Thymus (tissue), 11 donors: ENCODE data around the gene ZBTB44. TPM values are rescaled to one million over a fixed set of nuclear protein-coding genes. Genes with fewer than 3 reads are reported as not detected.
"Not testable (repeated sequence)": the region's sequence is repeated elsewhere in the genome, so short reads cannot be mapped to it uniquely, and the experiment has no call there.

Source experiments
- DNase-seq, 9 donors: peaks; one replicate each; pipeline ENCODE4 v3.0.0-alpha.2; 2013; ENCODE audit warnings: low spot score in 9 of 9, low read depth in 6 of 9, missing footprints in 1 of 9
- H3K27ac ChIP-seq, 2 donors: one replicate each; pipeline ENCODE4 v1.5.1; 2013; ENCODE audit warnings: control low read depth in 1 of 2, low read depth in 1 of 2, low read length in 1 of 2, mild to moderate bottlenecking in 1 of 2, moderate library complexity in 1 of 2
- H3K27me3 ChIP-seq, 2 donors: one replicate each; pipeline ENCODE4 v1.5.1; 2013; ENCODE audit warnings: low read length in 1 of 2; ENCODE audit not compliant: control insufficient read depth in 2 of 2, insufficient read depth in 1 of 2
- H3K36me3 ChIP-seq, 2 donors: one replicate each; pipeline ENCODE4 v1.5.1; 2013; ENCODE audit warnings: low read length in 1 of 2, mild to moderate bottlenecking in 1 of 2, moderate library complexity in 1 of 2; ENCODE audit not compliant: control insufficient read depth in 2 of 2, insufficient read depth in 2 of 2
- H3K4me1 ChIP-seq, 2 donors: one replicate each; pipeline ENCODE4 v1.5.1; 2013; ENCODE audit warnings: low read length in 2 of 2; ENCODE audit not compliant: control insufficient read depth in 2 of 2, insufficient read depth in 2 of 2
- H3K4me3 ChIP-seq, 2 donors: one replicate each; pipeline ENCODE4 v1.5.1; 2013; ENCODE audit warnings: low read length in 2 of 2, control low read depth in 1 of 2, mild to moderate bottlenecking in 1 of 2
- H3K9me3 ChIP-seq, 2 donors: one replicate each; pipeline ENCODE4 v1.5.1; 2013; ENCODE audit warnings: low read length in 1 of 2, mild to moderate bottlenecking in 1 of 2; ENCODE audit not compliant: control insufficient read depth in 2 of 2, insufficient read depth in 1 of 2
- WGBS: extraction: QIAGEN DNeasy Blood & Tissue Kit; methylation state at CpG from one replicate; pipeline ENCODE4 v1.1.7; 2013; 5-methylcytosine and 5-hydroxymethylcytosine counted together
- polyA plus RNA-seq: library from polyadenylated mRNA; stranded (reverse); fragments of 200-250 nt; gene quantifications from one replicate; pipeline ENCODE4 v1.2.3, GENCODE V29; 2013
- total RNA-seq: library from RNA; stranded (reverse); fragments of 120-200 nt; gene quantifications from one replicate; pipeline ENCODE4 v1.2.4, GENCODE V29; 2013
- donor health status: healthy.

Gene ZBTB44
- total and polyA plus RNA-seq, 2 donors, result 31.1 to 47.8 TPM

DNA sequence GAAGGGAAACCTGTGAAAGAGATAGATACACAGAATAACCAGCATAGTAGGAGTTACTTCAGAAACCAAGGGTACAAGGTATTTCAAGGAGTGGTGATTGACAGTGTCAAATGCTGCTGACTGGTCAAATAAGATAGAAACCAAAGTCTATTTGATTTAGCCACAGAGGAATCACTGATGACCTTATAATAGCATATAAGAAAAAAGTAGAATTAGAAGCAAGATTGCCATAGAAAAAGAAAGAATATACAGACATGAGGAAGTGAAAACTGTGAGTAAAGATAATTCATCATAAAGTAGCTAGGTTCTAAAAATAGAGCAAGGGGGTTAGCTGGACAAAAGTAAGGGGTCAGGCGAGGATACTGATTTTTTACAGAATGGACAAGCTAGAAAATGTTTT, 14.2 kb downstream of the ZBTB44 start:
- no peaks in the 10 kb centered on the region for H3K4me1 ChIP-seq
- no peak for DNase-seq
- H3K27ac ChIP-seq, result no peak overlapping the region
- H3K27me3 ChIP-seq, result no peaks in the 10 kb centered on the region
- H3K36me3 ChIP-seq, result peaks cover 3 to 11% of the 10 kb centered on the region in 2 donors
- 78% methylated on average over 1 of the region's 1 CpG for WGBS
- H3K4me3 ChIP-seq, result no peak overlapping the region
- H3K9me3 ChIP-seq, result no peaks in the 10 kb centered on the region

DNA sequence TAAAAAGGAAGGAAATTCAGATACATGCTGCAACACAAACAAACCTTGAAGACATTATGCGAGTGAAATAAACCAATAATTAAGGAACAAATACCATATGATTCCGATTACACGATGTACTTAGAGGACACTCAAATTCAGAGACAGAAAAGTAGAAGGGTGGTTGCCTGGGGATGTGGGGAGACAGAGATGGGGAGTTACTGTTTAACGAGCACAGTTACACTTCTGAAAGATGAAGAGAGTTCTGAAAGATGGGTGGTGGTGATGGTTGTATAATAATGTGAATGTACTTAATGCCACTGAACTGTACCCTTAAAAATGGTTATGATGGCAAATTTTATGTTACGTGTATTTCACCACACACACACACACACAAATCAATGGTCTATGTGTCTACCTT, 14.7 kb downstream of the ZBTB44 start:
- WGBS, result 98% methylated on average over 5 of the region's 5 CpGs
- peaks cover 3 to 11% of the 10 kb centered on the region in 2 donors for H3K36me3 ChIP-seq
- no peaks in the 10 kb centered on the region for H3K4me1 ChIP-seq
- no peak overlapping the region for H3K27ac ChIP-seq
- H3K4me3 ChIP-seq, result no peak overlapping the region
- no peaks in the 10 kb centered on the region for H3K27me3 ChIP-seq
- no peaks in the 10 kb centered on the region for H3K9me3 ChIP-seq
- DNase-seq, result no peak

DNA sequence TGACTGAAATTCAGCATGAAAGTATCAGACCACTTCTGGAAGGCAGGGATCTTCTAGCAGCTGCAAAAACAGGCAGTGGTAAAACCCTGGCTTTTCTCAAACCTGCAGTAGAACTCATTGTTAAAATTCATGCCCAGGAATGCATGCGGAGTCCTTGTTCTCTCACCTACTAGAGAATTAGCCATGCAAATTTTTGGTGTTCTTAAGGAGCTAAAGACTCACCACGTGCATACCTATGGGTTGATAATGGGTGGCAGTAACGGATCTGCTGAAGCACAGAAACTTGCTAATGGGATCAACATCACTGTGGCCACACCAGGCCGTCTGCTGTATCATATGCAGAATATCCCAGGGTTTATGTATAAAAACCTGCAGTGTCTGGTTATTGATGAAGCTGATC, 19.1 kb downstream of the ZBTB44 start:
- no peak for DNase-seq
- no peaks in the 10 kb centered on the region for H3K27me3 ChIP-seq
- no peaks in the 10 kb centered on the region for H3K4me1 ChIP-seq
- H3K9me3 ChIP-seq, result no peaks in the 10 kb centered on the region
- peaks cover 0 to 4% of the 10 kb centered on the region in 2 donors for H3K36me3 ChIP-seq
- no peak overlapping the region for H3K27ac ChIP-seq
- 97% methylated on average over 4 of the region's 4 CpGs for WGBS
- H3K4me3 ChIP-seq, result no peak overlapping the region

DNA sequence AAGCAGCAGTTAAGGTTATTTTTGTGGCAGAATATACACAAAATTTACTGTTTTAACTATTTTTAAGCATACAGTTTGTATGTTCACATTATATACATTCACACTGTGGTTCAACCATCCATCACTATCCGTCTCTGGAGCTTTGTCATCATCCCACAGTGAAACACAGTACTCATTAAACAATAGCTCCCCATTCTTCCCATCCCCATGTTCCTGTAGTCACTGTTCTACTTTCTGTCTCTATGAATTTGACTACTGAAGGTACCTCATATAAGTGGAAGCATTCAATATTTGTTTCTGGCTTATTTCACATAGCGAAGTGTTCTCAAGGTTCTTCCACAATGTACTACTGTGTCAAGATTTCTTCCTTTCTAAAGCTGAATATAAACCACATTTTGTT, 32.6 kb downstream of the ZBTB44 start:
- no peak overlapping the region for H3K4me3 ChIP-seq
- no peaks in the 10 kb centered on the region for H3K9me3 ChIP-seq
- no peaks in the 10 kb centered on the region for H3K27me3 ChIP-seq
- H3K4me1 ChIP-seq, result no peaks in the 10 kb centered on the region
- H3K27ac ChIP-seq, result no peak overlapping the region
- DNase-seq, result no peak
- WGBS, result 98% methylated on average over 2 of the region's 2 CpGs
- H3K36me3 ChIP-seq, result peaks cover 0 to 4% of the 10 kb centered on the region in 2 donors

DNA sequence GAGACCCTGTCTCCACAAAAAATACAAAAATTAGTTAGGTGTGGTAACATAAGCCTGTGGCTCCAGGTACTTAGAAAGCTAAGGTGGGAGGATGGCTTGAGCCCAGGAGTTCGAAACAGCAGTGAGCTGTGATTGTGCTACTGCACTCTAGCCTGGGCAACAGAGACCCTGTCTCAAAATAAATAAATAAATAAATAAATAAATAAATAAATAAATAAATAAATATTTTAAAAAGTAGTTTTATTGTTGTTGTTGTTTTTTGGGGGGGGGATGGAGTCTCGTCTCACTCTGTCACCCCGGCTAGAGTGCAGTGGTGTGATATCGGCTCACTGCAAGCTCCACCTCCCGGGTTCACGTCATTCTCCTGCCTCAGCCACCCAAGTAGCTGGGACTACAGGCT, 33.4 kb downstream of the ZBTB44 start:
- WGBS, result over 99% methylated on average over 6 of the region's 6 CpGs
- not testable (repeated sequence) for H3K9me3 ChIP-seq, DNase-seq, H3K4me3 ChIP-seq, H3K4me1 ChIP-seq, H3K27ac ChIP-seq, H3K27me3 ChIP-seq, H3K36me3 ChIP-seq

DNA sequence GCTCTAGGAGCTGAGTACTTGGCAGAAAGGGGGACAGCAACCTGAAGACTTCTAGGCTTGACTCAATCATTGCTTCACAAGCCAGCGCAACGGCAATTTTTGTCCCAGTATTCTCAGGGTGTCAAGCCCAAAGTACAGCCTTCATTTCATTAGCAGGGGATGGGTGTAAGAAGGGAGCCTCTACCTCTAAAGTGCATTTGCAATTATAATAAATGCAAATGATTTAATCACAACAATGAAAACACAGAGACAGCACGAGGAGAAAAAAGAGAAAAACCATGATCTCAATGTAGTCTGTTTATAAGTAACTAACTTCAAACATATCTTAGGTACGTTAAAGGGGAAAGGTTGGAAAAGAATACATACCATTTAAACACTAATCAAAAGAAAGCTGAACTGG, 34.7 kb downstream of the ZBTB44 start:
- Histone ChIP-seq H3K36me3 (no peaks in the 10 kb centered on the region), H3K4me1 (no peaks in the 10 kb centered on the region), H3K4me3 (no peak overlapping the region), H3K9me3 (no peaks in the 10 kb centered on the region), H3K27me3 (no peaks in the 10 kb centered on the region), H3K27ac (no peak overlapping the region)
- 98% methylated on average over 4 of the region's 4 CpGs for WGBS
- no peak for DNase-seq

DNA sequence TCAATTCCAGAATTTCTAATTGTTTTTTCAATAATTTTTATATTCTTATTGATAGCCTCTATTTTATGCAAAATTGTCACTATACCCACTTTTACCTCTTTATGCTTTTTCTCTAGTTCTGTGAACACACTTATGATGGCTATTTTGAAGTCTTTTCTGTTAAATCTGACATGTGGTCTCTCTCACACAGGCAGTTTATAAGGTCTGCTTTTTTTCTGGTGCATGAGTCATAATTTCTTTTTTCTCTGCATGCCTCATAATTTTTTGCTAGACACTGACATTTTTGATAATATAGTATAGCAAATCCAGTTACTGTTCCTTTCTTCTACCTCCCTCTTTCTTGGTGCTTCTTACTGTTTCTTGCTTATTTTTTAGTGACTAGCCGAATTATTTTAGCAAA, 36.0 kb downstream of the ZBTB44 start:
- Histone ChIP-seq H3K4me3 (no peak overlapping the region), H3K27me3 (no peaks in the 10 kb centered on the region), H3K9me3 (no peaks in the 10 kb centered on the region), H3K36me3 (no peaks in the 10 kb centered on the region), H3K27ac (no peak overlapping the region), H3K4me1 (no peaks in the 10 kb centered on the region)
- DNase-seq, result no peak
- WGBS, result 98% methylated on average over 1 of the region's 1 CpG

DNA sequence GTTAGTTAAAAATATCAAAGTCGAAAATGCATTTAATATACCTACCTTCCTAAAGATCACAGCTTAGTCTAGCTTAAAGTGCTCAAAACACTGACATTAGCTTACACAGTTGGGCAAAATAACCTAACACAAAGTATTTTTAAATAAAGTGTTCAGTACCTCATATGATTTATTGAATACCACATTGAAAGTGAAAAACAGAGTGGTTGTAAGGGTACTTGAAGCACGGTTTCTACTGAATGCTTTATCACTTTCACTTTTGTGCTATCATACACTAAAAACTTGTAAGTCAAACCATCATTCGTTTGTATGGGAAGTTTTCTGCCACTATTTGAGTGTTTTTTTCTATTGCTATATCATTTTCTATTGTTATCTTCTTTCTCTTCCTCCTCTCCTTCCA, 36.6 kb downstream of the ZBTB44 start:
- no peak overlapping the region for H3K27ac ChIP-seq
- 98% methylated on average over 3 of the region's 3 CpGs for WGBS
- H3K36me3 ChIP-seq, result no peaks in the 10 kb centered on the region
- H3K9me3 ChIP-seq, result no peaks in the 10 kb centered on the region
- no peak overlapping the region for H3K4me3 ChIP-seq
- H3K27me3 ChIP-seq, result no peaks in the 10 kb centered on the region
- no peak for DNase-seq
- no peaks in the 10 kb centered on the region for H3K4me1 ChIP-seq

DNA sequence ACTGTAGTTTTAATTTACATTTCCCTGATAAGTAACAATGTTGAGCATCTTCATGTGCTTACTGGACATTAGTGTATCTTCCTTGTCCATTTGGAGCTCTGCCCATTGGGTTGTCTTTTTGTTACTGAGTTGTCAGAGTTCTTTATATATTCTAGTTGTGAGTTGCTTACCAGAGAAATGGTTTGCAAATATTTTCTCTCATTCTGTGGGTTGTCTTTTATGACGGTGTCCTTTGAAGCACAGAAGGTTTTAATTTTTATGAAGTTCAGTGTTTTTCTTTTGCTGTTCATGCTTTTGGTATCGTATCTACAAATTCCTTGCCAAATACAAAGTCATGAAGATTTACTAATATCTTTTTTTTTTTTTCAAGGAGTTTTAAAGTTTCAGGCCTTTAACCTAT, 42.4 kb downstream of the ZBTB44 start:
- 69% methylated on average over 2 of the region's 2 CpGs for WGBS

DNA sequence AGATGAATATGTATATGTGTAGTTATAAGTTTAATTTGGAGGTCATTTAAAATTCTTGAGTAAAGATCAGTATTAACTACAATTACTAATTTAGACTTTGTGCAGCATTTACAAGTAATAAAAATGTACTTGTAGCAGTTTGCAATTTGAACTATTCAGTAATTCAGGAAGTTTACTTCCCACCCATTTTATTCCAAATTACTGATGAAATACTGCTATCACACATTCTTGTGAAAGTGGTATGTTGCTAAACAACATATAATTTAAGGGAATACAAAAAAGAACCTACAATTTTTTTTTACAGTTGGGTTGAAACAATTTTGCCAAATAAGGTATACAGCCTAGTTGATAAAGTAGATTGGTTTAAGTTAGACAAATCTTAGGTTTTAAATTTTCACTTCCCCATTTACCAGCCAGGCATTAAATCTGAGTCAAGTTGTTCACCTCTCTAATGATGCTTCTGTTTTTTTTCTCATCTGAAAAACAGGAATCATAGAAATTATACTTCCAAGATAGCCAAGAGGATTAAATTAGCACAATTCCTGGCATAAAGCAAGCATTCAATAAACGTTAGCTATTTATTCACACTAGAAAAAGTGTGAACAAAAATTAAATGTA, 45.3 kb downstream of the ZBTB44 start:
- WGBS, result 75% methylated on average over 1 of the region's 1 CpG
- Histone ChIP-seq H3K4me1 (no peaks in the 10 kb centered on the region), H3K9me3 (no peaks in the 10 kb centered on the region), H3K27ac (no peak overlapping the region), H3K36me3 (peaks cover 0 to 14% of the 10 kb centered on the region in 2 donors), H3K4me3 (no peak overlapping the region), H3K27me3 (no peaks in the 10 kb centered on the region)
- DNase-seq, result no peak

More for the DNA sequence above, 42.4 kb downstream of the ZBTB44 start:
- Histone ChIP-seq H3K4me3 (no peak overlapping the region), H3K36me3 (peaks cover 0 to 4% of the 10 kb centered on the region in 2 donors), H3K4me1 (no peaks in the 10 kb centered on the region), H3K9me3 (no peaks in the 10 kb centered on the region), H3K27ac (no peak overlapping the region), H3K27me3 (no peaks in the 10 kb centered on the region)
- DNase-seq, result no peak
